CMK (cell line): ENCODE results near the gene TTC27.
A peak's percentile ranks its signal among the peaks of the same experiment; 100 is the strongest.
"Not testable (repeated sequence)": the region's sequence is repeated elsewhere in the genome, so short reads cannot be mapped to it uniquely, and the experiment has no call there.

Experiments
- DNase-seq: peaks from one replicate; pipeline ENCODE4 v3.0.0-alpha.2; 2010; ENCODE audit warnings: low read depth

TTC27 gene

DNA sequence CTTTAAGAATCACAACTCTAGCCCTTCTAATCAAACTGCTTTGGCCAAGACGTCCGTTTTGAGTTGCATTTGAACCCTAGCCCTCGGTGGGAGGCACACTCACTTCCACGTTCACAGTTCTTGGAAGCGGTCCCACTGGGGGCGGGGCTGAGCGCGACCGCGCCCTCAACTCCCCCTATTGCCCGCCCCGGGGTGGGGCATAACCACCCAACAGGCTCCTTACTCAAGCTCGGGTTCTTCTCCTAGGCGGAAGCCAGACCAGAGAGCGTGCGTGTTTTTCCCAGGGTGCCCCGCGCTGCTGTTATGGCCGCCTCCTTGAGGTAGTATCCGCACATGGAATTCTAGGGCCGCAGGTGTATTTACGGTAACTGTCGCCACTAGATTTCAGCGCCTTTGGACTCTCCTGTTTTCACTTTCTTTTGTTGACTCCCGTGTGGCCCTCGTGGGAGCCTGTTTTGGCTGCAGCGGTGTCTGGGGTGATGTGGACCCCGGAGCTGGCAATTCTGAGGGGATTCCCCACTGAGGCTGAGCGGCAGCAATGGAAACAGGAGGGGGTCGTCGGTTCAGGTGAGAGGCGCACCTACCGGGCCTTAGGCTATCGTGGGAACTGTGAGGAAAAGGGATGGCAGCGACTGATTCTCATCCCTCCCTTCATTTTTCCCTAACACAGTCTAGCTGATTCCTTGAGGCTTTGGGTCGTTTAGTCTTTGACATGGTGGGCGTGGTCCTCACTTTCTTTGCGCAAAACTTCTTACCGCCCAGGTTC, at the start of gene TTC27:
TTC27 (plus strand) TSS at position 237 of the 766 bp plus-strand sequence; CDS start at position 480, 243 bp downstream.
- DNase-seq, result peak; percentile 94

DNA sequence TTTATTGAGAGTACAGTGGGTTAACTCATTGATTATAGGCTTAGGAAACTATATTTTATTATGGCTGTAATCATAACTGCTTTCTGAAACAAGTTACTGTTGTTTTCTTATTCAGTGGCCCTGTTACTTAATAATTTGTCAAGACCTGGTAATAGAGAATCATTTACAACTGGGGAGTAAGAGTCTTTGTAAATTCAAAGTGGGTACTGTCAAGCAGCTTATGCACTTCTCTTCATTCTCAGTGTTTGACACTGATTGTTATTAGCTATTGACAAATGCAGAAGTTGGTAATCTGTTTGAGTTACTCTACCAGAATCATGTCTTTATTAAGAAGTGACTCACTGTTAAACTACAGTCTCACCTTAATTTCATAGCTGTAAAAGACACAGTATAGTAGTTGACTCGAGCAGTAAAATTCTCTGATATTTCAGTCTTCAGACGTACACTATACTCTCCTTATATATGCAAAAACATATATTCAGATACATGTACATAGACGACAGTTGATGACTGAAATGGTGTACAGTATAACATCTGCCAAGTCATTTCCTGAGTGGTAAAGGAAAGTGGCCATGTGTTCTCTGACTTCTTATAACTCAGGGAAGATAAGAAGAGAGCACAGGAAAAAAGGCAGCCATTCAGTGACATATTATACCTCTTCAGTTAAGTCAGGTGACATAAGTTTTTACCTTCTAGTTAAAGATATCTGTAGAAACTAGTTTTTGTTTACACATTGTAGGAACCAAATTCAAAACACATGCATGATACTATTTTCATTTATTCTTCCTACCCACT, 36.0 kb upstream of the TTC27 start:
- peak; percentile 4 for DNase-seq

DNA sequence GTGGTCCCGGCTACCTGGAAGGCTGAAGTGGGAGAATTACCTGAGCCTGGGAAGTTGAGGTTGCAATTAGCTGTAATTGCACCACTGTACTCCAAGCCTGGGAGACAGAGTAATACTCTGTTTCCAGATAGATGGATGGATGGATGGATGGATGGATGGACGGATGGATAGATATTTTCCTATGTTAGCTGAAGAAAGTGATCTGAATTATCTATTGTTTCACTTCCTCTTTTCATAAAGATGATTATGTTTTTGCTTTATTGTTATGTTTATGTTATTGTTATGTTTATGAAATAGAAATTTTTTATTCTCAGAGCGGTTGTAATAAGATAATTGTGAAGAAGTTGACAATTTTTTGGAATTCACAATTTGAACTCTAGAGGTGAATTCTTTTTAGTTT, 33.3 kb upstream of the TTC27 start:
- no peak for DNase-seq

DNA sequence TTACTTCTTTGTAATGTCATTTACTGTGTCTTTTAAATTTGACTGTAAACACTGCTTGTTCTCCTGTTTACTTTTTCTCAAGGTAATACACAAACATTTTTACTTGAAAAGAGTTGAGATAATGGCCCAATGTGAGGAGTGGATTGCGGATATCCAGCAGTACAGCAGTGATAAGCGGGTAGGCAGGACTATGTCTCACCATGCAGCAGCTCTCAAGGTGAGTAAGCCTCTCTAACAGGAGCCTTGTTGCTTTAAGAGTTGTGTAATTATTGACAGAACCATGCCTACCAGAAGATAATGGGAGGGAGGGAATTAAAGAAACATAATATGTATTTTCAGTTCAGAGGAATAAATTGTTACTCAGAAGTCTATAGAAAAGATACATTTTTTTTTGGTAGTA, 16.5 kb upstream of the TTC27 start:
- DNase-seq, result no peak

DNA sequence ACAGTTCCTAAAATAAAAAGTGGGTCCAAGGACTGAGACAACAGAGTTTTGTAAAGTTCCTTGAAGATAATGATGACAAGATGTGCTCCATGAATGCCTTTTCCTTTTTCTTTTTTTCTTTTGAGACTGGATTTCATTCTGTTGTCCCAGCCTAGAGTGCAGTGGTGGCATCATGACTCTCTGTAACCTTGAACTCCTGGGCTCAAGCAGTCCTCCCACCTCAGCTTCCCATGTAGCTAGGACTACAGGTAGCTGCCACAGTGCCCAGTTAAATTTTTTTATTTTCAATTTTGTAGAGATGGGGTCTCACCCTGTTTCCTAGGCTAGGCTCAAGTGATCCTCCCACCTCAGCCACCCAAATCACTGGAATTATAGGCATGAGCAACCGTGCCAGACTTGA, 16.1 kb upstream of the TTC27 start:
- DNase-seq, result no peak

DNA sequence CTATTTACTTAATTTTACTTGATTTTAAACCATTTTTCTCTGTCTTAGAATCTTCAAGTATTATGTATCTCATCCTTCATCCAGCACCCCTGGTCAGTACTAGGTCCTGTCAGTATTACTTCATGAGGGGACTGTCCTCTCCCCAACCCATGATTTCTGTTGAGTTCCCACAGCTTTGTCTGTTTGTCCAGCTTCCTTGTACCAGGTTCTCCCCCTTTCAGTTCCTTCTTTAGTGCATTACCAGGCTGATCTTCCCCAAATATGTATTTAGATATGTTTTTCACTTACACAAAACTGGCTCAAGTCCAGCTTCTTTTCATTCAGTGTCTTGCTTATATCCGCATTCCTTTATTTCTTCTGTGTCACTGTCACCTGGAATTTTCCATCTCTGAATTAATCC, 13.8 kb upstream of the TTC27 start:
- no peak for DNase-seq

DNA sequence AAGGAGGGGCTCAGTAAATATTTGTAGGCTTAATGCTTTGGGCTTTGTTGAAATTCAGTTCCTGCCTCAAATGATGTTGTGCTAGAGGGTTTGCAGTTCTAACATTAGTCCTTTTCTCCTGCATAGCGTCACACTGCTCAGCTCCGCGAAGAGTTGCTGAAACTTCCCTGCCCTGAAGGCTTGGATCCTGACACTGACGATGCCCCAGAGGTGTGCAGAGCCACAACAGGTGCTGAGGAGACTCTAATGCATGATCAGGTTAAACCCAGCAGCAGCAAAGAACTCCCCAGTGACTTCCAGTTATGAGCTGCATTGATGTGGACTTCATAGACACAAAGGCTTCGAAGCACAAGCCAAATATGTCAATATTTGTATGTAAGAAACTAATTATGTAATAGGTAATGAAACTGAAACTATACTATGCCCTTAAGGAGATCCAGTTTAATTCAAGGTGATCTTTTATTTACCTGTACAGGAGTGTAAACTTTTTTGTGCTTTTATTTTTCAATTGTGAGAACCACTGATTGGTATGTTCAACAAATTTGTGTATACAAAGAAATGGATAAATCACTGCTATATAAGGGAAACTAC, 10.2 kb upstream of the TTC27 start:
- no peak for DNase-seq

DNA sequence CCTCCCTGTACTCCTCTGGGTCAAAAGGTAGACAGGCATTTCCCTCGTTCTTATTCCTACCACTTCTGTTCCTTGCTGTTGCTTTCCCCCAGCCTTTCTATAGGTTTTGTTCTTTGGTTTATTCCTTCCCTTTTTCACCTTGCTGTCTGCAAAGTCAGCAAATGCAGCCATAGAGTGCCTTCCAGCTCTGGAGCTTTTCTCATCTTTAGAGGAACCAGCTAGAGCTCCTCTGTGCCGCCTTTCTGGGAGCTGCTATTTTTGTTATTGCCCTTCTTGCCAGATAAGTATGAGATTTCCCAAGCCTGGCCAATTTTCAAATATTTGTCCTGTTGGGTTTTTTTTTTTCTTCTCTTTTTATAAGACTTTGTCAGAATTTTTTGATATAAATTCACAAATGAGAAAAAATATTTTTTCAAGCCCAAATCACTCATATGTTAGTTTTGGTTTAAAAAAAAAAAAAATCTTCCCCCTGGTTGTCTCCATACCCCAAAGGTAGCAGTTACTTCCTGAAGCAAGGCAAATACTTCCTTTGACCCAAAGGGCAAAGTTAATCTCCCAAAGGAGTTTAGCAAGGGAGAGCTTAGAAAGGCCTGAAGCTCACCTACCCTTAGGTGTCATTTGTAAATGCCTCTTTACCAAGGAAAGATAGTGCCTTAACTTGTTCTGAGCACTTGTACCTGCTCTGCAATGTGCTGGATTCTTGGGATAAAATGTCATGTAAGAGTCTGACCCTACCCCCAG, 5.1 kb upstream of the TTC27 start:
- no peak for DNase-seq

DNA sequence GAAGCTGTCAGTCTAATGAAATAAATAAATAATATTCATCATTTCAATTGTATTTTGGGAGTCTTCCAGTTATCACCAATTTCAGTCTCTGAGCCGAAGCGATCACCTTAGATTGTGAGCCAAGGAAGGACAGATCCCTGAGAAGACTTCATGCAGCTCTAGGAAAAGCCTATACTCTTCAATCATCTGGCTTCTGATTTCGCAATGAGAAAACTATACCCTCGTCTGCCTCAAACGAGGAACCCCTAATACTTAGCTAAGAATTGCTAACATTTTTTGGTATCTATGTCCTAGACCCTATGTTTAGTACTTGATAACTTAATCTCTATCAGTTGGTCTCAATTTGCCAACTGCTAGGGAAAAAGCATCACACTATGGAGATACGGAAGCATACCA, 4.5 kb upstream of the TTC27 start:
- no peak for DNase-seq

DNA sequence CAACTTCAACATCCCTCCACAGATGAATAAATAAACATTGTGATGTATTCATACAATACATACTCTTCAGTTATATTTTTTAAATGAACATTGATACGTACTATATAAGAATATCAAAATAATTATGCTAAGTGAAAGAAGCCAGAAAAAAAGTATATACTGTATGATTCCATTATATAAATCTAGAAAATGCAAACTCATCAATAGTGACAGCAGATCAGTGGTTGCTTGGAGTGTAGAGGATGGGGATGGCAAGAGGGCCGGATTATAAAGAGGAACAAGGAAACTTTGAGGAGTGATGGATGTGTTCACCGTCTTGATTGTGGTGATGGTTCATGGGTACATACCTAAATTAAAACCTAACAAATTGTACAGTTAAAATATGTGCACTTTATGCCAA, 3.0 kb upstream of the TTC27 start:
- DNase-seq, result no peak

DNA sequence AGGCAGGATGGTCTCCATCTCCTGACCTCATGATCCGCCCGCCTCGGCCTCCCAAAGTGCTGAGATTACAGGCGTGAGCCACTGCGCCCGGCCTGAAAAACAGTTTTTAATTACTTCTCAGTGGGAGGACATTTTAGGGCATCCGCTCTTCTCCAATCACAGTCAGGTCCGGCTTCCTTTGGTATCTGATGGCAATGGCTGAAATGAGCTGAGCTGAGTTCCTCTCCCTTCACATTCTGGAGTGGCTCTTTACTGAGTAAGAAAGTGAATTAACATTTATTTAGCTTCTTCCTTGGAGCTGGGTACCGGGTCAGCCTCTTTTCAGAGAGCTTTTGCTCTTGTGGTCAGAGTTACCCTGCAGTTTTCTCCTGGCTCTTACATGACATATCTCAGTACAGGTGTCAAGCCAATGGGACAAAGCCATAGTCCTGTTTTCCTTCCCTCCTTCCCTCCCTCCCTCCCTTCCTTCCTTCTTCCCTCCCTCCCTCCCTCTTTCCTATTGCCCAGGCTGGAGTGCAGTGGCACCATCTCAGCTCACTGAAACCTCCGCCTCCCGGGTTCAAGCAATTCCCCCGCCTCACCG, 1.1 kb upstream of the TTC27 start:
- DNase-seq, result no peak

DNA sequence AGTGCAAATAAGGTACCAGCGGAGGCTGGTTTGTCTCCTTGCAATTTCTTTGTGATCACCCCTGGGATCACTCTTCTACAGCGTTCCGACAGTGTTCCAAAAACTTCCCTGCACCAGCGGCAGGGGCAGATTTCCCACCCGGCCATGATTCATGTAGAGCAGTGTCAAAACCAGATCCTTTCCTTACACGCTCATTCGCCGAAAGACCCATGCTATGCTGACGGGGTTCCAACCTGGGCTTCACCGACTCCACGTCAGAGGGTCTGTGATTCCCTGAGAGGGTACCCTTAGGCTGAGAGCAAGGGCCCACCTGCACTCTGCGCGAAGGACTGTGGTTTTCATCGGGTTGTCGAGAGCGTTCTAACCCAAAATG, 423 bp upstream of the TTC27 start:
- no peak for DNase-seq

DNA sequence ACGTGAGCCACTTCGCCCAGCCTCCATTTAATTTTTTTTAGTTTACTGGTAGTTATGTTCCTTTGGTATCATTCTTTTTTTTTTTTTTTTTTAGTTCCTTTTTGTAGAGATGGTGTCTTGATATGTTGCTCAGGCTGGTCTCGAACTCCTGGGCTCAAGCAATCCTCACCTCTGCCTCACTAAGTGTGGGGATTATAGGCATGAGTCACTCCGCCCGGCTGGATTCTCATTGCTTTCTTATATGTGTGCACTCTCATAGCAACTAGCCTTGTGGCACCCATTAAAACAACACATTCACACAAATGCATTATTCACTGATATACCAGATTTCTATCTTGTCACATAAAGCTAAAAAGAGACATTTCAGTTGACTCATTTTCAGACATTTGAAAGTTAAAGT, 4.2 kb downstream of the TTC27 start:
- no peak for DNase-seq

DNA sequence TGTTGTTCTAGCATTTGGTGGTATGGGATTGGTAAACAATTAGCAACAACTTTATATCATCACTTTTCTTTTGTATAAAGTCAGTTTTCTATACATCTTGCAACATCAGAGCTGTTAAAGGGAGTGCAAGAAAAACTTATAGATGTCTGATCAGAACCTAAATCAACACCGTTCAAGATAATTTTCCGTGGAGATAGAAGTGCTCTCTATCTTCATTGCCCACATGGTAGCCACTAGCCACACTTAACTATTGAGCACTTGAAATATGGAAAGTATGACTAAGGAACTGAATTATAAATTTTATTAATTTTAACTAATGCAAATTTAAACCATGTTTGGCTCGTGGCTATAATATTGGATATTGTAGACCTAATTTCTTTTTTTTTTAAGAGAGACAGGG, 5.2 kb downstream of the TTC27 start:
- no peak for DNase-seq

DNA sequence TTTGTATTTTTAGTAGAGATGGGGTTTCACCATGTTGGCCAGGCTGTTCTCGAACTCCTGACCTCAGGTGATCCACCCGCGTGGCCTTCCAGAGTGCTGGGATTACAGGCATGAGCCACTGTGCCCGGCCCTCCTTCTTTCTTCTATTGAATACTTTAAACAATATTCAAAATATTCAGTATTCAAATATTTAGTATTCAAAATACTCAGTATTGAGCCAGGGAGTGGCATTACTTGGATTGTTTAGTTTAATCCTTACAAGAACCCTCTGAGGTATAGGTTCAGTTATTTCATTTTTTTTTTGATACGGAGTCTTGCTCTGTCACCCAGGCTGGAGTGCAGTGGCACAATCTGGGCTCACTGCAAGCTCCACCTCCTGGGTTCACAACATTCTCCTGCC, 10.7 kb downstream of the TTC27 start:
- DNase-seq, result not testable (repeated sequence)

DNA sequence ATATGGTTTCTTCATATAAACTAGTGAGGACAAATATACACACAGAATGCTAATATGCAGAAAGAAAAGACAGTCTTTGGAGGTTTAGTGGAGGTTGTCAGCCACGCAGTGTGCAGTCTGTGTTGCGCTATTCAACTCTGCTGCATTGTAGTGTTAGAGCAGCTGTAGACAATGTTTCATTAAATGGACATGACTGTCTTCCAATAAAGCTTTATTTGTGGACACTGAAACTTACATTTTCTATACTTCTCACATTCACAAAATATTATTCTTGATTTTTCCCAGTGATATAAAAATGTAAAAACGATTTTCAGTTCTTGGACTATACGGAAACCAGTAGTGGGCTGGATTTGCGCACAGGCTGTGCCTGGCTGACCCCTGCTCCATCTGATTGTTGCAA, 13.3 kb downstream of the TTC27 start:
- no peak for DNase-seq

DNA sequence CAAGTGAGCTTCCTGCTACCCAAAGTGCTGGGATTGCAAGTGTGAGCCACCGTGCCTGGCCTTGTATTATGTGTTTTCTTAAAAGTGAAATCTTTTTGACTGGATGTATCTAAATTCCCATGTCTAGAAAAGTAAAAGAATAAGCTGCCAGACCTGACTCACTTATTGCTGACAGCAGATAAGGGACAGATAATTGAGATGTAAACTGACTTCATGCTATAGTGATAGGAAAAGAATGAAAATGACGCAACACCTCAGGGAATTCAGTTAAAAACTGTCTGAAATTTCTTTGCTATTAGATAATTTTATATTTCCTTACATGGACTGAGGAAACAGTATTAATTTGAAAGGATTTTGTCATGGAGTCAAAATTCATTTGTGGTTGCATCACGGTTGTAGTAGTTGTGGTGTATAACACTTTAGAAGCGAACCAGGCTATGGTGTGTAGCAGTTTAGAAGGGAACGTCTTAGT, 19.4 kb downstream of the TTC27 start:
- no peak for DNase-seq

DNA sequence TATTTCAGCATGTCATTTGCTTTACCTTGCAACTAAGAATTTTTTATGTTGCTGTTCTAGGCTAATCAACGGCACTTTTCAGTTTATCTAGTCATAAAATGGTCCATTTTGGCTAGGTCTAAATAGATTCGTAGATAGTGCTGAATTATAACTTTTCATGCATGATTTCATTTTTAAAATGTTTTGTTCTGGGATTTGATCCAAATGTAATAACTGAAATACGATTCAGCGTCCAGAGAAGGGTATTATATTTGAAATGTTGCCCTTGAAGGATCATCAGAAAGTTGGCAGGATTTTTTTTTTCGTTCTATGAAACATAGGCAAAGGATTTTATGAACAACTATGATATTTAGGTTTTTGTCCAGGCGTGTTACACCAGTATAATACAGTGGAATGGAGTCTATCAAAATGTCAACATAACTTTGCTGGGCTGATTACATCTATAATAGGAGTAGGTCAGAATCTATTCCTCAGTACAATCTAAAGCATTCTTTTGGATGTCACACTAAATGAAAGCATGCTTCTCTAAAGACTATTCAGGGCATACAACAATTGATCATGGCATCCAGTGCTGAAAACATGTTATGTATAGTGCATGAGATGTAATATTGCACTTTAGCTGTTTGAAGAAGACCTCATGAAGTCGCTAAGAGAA, 24.8 kb downstream of the TTC27 start:
- no peak for DNase-seq

DNA sequence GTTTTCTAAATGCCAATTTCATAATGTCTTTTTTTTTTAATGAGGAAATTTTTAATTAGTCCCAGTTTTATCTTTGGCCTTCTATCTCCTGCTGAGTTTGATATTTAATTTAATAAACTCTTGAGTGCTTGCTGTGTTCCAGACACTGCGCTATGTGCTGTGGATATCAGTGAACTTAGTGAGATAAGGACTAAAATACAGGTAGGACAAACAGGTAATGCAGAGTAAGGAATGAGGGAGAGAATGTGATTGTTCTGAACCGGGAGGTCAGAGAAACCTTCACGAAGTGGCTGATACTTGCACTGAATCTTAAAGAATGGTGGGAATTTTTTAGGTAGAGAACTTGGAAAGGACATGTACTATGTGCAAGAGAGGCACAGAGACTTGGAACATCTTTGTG, 28.2 kb downstream of the TTC27 start:
- no peak for DNase-seq

DNA sequence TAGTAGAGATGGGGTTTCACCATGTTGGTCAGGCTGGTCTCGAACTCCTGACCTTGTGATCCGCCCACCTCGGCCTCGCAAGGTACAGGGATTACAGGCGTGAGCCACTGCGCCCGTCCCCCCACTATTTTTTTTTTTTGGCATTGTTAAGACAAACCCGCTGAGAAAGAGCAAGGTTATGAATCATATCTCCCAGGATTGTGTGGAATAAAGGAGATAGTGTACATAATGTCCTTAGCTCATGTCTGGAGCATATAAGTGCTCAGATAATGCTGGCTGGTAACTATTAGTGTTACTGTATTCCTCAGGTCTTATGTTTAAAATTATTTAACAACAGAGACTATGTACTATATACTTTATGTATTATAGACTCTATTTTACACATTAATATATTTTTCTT, 36.0 kb downstream of the TTC27 start:
- DNase-seq, result no peak

DNA sequence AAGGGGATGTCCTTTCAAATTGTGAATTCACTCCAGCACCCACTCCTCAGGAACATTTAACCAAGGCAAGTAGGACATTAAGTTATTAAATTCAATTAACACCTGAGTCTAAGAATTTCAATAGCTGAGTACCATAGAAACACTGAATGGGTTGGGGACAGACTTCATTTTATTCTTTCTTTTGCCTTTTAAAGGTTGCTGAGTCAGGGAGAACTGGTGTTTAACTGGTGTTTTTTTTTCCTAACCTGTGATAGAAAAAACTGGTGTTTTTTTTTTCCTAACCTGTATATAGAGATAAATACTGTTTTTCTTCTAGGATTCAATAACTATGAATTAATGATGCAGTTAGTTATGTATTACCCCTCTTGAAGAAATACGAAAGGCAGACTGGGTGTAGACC, 38.9 kb downstream of the TTC27 start:
- no peak for DNase-seq

DNA sequence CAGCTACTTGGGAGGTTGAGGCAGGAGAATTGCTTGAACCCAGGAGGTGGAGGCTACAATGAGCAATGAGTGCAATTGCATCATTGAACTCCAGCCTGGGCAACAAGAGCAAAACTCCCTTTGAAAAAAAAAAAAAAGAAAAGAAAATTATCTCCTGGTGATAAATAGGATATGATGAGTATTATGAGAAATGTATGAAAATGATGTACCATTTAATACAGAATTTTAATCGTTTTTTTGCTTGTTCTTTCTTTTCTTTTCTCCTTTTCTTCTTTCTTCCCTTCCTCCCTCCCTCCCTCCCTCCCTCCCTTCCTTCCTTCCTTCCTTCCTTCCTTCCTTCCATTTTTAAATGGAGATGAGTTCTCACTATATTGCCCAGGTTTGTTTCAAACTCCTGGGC, 40.4 kb downstream of the TTC27 start:
- no peak for DNase-seq
